Cardiac septum (tissue), 1 donor: ENCODE results near the gene NLRP12. TPM values are rescaled to one million over a fixed set of nuclear protein-coding genes. Genes with fewer than 3 reads are reported as not detected.
"Not testable (repeated sequence)": the region's sequence is repeated elsewhere in the genome, so short reads cannot be mapped to it uniquely, and the experiment has no call there.

Experiments
- DNase-seq: peaks from one replicate; pipeline ENCODE4 v3.0.0-alpha.2; 2020; ENCODE audit warnings: low spot score
- intact Hi-C: fragments of 100-400 bp; cut with DNase I; formaldehyde crosslinking; loops from one replicate; pipeline ENCODE4 v1.14.0; 2022
- long read RNA-seq: library from polyadenylated mRNA; unstranded; transcript quantifications from one replicate; pipeline ENCODE4 v2.0.0, GENCODE V29; 2021
- total RNA-seq: library from RNA; stranded (reverse); fragmentation: NEBNext Ultra II Directional; extraction: Animal tissue kit (Norgen Biotek cat#: 25700); gene quantifications from one replicate; pipeline ENCODE4 v1.2.1, GENCODE V29; 2021
- donor health status: DM: no; HTN: no; CAD: no.

NLRP12 gene, protein sequence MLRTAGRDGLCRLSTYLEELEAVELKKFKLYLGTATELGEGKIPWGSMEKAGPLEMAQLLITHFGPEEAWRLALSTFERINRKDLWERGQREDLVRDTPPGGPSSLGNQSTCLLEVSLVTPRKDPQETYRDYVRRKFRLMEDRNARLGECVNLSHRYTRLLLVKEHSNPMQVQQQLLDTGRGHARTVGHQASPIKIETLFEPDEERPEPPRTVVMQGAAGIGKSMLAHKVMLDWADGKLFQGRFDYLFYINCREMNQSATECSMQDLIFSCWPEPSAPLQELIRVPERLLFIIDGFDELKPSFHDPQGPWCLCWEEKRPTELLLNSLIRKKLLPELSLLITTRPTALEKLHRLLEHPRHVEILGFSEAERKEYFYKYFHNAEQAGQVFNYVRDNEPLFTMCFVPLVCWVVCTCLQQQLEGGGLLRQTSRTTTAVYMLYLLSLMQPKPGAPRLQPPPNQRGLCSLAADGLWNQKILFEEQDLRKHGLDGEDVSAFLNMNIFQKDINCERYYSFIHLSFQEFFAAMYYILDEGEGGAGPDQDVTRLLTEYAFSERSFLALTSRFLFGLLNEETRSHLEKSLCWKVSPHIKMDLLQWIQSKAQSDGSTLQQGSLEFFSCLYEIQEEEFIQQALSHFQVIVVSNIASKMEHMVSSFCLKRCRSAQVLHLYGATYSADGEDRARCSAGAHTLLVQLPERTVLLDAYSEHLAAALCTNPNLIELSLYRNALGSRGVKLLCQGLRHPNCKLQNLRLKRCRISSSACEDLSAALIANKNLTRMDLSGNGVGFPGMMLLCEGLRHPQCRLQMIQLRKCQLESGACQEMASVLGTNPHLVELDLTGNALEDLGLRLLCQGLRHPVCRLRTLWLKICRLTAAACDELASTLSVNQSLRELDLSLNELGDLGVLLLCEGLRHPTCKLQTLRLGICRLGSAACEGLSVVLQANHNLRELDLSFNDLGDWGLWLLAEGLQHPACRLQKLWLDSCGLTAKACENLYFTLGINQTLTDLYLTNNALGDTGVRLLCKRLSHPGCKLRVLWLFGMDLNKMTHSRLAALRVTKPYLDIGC
- 0.57 TPM for total RNA-seq
- long read RNA-seq: 0 reads

DNA sequence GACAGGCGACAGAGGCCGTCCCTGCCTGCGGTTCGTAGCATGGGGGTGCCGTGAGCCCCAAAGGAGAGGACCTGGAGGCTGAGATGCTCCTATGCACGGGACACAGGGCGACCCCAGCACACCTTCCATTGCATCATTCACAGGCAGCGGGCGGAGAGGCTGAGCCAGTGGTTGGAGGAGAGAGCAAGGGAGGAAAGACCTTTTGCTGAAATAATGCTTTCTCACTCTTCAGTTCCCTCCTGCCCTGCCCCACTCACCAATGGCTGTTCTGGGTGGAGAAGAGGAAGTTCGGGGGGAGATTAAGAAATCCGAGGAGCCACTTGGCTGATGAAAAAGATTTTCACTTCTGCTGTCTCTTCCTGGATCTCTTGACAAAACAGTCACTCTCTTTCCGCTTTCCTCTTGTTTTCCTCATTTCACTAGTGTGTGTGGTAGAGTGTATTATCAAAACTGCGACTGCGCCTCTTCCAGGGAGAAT is at the start of gene NLRP12:
TSS of gene NLRP12 (minus strand) at position 181 of the 478 bp plus-strand sequence. CDS start at position 41, 140 bp downstream.
- intact Hi-C loops: no loop called here
- peak; percentile 89 for DNase-seq

DNA sequence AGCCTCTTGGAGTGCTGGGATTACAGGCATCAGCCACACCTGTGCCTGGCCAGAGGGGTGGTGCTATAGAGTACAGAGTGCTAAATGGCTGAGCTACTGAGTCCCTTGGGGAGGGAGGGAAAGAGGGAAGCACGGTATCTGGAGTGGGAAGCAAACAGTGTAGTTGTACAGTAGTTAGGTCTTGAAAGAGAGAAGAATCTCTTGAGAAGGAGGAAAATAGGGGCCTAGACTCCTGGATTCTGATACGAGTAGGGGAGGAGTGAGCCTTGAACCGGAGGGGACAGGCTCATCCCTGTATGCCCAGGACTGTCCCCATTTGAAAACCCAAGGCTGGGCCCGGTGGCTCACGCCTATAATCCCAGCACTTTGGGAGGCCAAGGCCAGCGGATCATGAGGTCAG is 48.6 kb upstream of the NLRP12 start:
- DNase-seq: no peak
- intact Hi-C loops: no loop called here

DNA sequence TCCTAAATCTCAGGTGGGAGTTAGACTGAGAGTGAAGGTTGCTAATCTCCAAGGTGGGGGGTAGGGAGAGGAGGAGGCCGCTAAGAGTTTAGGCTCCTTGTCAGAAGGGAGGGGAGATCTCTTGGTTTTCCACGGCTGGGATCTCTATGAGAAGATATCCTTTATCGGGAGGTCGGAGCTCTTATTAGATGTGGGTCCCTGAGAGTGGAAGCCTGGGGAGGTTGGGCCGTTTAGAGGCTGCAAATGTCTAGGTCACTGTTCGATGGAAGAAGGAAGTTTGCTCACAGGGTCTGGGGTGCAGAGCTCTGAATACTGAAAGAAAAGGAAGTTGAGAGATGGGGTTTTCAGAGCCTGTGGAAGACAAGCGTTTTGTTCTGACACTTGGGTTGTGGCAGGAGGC is 47.3 kb upstream of the NLRP12 start:
- intact Hi-C loops: no loop called here
- no peak for DNase-seq

DNA sequence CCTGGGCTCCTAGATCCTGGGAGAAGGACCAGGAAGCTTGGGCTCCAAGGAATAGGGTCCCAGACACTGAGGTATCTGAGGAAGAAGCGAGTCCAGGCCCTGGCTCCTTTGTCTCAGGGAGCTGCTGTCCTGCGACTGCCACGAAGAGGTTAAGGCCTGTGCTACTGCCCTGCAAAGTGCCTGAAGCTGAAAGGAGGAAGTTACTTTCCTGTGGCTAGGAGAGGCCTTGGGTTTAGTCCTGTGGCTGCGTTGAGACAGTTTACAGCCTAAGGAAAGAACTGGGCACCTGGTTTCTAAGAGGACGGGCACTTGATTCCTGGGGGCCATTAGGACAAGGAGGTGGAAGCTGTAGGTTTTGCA is 46.4 kb upstream of the NLRP12 start:
- intact Hi-C loops: no loop called here

DNA sequence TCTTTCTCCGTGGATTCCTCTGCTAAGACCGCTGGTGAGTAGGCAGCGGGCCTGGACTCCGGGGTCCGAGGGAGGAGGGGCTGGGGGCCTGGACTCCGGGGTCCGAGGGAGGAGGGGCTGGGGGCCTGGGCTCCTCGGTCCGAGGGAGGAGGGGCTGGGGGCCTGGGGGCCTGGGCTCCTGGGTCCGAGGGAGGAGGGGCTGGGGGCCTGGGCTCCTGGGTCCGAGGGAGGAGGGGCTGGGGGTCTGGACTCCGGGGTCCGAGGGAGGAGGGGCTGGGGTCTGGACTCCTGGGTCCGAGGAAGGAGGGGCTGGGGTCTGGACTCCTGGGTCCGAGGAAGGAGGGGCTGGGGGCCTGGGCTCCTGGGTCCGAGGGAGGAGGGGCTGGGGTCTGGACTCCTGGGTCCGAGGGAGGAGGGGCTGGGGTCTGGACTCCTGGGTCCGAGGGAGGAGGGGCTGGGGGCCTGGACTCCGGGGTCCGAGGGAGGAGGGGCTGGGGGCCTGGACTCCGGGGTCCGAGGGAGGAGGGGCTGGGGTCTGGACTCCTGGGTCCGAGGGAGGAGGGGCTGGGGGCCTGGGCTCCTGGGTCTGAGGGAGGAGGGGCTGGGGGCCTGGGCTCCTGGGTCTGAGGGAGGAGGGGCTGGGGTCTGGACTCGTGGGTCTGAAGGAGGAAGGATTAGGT is 45.8 kb upstream of the NLRP12 start:
- intact Hi-C loops, DNase-seq: not testable (repeated sequence)

More for the DNA sequence above, 46.4 kb upstream of the NLRP12 start:
- DNase-seq: no peak

DNA sequence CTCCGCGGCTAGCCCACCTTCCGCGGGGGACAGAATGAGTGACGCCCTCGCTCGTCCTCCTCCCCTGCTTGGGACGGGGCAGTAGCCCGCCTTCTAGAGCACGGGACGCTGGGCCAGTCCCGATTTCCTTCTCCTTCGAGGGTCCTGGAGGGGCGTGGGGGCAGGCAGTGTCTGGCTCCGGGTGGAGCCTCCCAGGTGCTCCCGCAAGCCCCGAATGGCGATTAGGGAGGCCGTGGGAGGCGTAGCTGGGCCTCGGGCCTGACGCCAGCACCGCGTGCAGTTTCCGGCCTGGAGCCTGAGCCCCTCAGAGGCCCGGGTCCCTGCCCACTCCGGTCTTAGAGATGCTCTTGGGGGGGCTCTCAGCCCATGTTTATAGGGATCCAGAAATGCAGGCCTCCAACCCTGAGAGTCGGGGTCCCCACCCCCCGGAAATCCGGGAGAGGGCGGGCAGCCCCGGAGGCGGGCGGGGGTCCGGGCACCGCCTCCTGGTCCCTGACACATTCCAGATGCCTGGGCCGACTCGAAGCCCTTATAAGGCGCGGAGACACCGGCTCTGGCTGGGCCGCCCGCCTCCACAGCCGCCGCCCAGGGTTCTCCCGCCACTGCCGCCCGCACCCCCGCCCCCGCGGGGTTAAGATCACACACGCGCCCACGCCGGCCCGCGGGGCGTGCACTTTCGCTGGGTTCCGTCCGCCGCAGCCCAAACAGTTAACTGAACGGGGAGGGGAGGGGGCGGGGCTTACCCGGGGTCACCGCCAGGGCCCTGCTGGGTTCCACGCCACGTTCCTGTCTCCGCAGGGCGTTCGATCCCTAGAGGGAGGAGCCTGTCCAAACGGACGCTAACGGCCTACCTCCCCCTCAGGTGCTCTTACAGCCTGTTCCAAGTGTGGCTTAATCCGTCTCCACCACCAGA is 45.0 kb upstream of the NLRP12 start:
- peak; percentile 96 for DNase-seq
- intact Hi-C loops: no loop called here

DNA sequence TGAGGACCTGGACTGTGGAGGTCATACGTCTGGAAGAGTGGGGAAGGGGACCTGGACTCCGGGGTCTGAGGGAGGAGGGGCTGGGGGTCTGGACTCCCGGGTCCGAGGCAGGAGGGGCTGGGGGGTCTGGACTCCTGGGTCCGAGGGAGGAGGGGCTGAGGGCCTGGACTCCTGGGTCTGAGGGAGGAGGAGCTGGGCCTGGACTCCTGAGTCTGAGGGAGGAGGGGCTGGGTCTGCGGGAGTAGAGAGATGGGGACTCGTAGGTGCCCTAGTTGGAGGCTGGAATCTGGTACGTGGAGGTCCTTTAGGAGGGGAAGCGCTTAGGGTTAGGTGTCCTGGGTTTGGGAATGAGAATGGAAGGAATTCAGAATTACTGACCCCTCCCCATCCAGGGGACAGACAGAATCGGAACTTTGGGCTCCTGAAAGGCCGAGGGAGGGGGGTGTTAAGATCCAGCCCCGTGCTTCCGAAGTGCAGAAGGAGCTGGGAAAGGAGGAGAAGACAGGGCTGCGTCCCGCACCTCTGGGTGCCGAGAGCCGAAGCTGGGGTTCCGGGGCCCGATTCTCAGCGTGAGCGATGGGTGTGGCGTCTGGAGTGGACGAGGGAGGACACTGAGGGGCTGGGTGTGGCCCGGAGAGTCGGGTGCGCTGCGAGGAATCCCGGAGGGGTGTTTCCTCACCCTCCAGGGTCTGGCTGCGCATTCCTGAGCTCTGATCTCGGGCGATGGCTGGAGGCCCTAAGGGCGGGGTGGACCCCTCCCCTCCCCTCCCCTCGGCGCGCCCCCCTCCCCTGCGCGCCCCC is 44.2 kb upstream of the NLRP12 start:
- intact Hi-C loops: no loop called here
- DNase-seq: no peak

DNA sequence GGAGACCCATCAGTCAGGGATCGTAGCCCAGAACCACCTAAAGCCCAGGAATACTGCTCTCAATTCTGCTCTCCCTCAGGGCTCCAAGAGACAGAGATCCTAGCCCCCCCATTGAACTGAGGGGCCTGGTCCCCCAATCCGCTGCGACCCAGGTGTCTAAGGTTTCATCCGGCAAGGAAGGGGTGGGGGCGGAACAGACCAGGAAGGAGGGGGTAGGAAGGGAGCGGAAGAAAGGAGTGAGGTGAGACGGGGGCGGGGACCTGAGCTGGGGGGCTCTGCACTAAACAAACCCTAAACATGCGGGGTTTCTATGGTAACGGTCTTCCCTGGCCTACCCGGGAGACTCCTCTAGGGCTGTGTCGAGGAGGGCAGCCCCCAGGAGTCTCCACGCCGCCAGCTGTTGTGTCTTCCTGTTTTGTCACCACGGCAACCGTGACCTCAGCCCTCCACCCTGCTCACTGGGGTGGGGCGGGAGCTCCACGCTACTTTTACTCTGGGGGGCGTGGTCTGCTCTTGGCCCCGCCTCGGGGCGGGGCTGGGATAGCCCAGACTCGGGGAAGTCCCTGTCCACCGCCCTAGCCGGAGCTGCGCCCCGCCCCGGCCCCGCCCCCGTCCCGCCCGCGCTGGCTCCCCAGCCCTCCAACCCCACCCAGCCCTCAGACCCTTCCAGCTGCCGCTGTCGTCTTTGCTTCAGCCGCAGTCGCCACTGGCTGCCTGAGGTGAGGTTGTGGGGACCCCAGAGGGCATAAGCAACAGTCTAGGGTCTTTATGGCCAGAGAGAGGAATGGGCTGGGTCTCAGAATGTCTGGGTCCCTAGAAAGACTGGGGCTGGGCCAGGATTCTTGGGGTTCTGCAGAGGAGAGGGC is 43.3 kb upstream of the NLRP12 start, which contains the start of gene MYADM:
TSS of gene MYADM (plus strand) at position 659 of the 866 bp plus-strand sequence. CDS start 5,647 bp downstream, outside the sequence.
- intact Hi-C loops: no loop called here
- DNase-seq: peak; percentile 100

DNA sequence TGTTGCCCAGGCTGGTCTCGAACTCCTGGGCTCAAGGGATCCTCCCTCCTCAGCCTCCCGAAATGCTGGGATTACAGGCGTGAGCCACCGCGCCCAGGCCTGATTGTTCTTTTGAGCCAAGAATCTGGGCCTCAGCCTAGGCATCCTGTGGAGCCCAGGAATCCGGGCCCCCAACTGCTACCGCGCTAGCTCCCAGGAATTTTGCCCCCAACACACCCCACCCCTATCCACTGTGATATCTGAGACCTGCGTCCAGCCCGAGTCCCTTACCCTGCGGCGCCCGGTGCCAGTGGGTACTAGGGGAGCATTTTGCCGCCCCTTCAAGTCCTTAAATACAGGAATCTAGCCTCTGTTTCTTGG is 42.7 kb upstream of the NLRP12 start:
- intact Hi-C loops: no loop called here
- DNase-seq: no peak

DNA sequence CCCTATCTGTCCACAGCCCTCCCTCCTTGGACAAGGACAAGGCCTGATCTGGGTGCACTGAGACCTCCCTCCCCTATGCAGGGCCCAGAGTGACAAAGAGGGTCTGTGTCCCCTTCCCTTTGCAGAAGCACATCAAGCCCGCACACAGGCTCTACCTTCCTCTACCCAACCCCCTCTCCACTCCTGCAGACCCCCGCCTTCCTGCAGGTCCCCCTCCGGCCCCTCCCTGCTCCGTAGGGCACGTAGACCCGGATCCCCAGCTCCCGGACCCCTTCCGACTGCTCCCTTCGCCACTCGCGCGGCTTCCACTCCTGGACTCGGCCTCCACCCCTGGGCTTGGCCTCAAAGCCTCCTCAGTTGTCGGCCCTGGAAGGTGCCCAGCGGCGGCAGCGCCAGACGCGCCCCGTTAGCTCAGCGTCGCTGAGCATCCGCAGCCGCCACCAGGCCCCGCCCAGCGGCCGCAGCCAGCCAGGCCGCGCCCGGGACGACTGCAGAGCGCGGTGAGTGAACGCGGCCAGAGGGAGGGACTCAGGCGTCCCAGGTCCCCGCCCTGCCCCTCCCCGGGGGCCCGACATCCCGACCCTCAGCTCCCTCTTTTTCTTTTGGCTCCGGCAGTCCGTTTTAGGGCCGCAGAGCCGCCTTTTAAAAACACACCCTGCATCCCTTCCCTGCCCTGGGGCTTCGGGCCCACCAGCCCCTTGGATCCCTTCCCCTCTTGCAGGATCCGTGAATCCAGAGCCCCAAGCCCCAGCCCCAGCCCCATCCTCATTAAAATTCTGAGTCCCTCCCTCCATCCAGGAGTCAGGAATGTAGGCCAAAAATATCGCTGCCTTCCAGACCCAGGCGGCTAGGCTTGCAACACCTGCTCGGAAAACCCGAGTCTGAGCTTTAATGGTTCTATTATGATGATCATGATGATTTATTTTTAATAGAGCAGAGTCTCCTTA is 42.1 kb upstream of the NLRP12 start:
- intact Hi-C loops: no loop called here
- DNase-seq: peak; percentile 89

DNA sequence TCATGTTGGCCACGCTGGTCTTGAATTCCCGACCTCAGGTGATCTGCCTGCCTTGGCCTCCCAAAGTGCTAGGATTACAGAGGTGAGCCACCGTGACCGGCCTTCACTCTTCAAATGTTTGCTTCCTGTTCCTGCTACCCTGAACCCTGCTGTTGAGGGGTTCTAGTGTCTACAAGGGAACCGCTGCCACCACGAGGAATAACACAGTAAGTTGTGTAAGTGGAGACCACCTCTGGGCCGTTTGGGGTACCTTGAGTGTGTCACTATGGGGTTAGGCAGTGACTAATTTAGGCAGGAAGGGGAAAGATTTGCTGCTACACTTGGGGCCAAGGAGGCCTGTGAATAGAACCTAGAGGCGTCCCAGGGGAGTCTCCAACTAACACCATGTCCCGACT is 41.4 kb upstream of the NLRP12 start:
- DNase-seq: no peak
- intact Hi-C loops: no loop called here

DNA sequence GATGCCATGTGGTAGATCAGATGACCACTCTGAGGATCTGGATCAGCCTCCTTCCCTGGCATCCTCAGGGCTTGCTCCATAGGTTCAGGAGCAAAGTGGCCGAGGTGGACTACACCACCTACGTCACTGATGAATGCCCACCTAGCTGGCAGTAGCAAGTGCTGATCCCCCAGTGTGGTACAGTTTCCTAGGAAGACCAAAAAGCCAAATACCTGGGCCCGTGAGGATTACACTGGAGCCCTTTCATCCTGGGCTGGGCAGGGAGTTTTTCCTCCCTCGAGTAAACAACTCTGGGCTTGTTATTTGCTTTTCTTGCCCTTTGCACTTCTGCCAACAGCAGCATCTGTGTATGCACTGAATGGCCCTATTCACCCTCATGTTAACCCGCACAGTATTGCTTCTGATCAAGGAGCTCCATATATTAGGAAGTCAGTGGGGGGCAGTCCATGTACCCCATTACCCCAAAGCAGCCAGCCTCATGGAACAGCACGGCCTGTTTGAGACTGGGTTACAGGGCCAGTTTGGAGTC is 40.3 kb upstream of the NLRP12 start:
- no peak for DNase-seq
- intact Hi-C loops: no loop called here

DNA sequence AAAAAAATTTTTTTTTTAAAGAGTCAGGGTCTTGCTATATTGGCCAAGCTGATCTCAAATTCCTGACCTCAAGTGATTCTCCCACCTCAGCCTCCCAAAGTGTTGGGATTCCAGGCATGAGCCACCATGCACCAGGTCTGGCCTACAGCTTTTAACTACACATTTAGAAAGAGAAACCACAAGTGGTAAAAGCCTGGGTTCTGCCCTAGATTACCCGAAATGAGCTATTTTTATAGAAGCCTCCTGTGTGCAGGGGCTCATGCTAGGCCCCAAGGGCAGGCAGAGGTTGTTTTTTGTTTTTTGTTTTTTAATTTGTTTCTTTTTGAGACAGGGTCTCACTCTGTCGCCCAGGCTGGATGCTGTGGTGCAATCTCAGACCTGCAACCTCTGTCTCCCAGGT is 29.6 kb upstream of the NLRP12 start:
- DNase-seq: no peak
- intact Hi-C loops: no loop called here

DNA sequence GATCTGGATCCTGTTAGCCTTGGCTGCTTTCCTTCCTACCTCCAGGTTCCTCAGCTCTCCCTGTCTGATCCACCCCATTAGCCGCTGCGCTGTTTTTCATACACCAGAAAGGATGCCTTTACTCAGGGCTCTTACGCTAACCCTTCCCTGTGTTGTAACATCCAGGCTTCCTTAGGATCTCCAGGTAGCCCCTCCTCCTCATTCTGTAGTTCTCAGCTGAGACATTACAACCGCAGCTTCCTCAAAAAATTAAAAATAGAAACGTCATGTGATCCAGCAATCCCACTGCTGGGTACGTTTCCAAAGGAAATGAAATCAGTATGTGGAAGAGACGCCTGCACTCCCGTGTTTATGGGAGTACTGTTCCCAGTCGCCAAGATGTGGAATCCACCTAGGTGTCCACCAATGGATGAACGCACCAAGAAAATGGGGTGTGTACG is 25.1 kb upstream of the NLRP12 start:
- intact Hi-C loops: no loop called here
- no peak for DNase-seq

DNA sequence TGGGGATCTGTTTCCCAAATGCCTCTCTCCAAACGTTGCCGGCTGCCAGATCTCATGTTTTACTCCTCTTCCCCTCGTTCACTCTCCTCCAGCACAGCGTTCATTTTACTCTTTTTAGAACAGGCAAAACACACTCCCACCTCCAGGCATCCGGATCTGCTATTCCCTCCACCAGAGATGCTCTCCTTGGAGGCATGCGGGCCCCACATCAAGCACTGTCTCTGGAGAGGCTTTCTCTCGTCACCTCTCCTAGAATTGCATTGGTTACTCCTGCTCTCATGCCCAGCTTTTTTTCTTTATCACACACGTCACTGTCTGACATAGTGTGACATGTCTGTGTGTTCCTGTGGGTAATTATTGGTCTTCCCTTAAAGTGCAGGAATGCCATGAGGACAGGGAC is 23.4 kb upstream of the NLRP12 start:
- intact Hi-C loops: no loop called here
- no peak for DNase-seq

DNA sequence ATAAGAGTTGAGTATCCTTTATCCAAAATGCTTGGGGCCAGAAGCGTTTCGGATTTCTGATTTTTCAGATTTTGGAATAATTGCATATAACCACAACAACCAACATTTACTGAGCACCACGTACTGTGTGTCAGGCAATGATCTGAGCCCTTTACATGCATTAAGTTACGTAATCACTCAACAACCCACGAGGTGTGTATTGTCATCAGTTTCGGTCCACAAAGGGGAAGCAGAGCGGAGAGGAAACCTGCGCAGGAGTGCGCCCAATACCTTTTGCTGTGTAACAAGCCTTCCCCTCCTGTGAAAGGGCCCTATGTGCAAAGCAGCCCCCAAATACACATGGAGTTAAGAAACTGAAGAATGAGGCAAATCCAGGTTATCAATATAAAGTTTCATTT is 20.7 kb upstream of the NLRP12 start:
- DNase-seq: peak; percentile 80
- intact Hi-C loops: no loop called here
